NCI-H446 treated with DMSO at 0.1 percent for 48 hours (cell line): ENCODE data around the gene C2orf81.

ENCODE experiments used
- DNase-seq: peaks from one replicate; lab custom pipeline; 2025; lab: John Stamatoyannopoulos, UW

C2orf81 gene

GRCh38 chr2:74390606-74391005, 30.8 kb downstream of the C2orf81 start:
- no peak for DNase-seq

GRCh38 chr2:74387346-74387745, 34.1 kb downstream of the C2orf81 start:
- no peak for DNase-seq

GRCh38 chr2:74385396-74385795, 36.0 kb downstream of the C2orf81 start:
- DNase-seq = no peak

GRCh38 chr2:74384051-74384450, 37.4 kb downstream of the C2orf81 start:
- no peak for DNase-seq

GRCh38 chr2:74383254-74383653, 38.2 kb downstream of the C2orf81 start:
- DNase-seq = no peak

GRCh38 chr2:74381751-74382150, 39.7 kb downstream of the C2orf81 start:
- peak; percentile 19 for DNase-seq

- DNase-seq = no peak
Measured at GRCh38 chr2:74379851-74380789, 41.3 kb downstream of the C2orf81 start, which contains the start of gene DCTN1. DCTN1 (minus strand) TSS chr2:74380311; CDS start chr2:74380037, 274 bp downstream.

- DNase-seq = no peak
Measured at GRCh38 chr2:74378007-74378406, 43.4 kb downstream of the C2orf81 start.

- no peak for DNase-seq
Measured at GRCh38 chr2:74375838-74376237, 45.6 kb downstream of the C2orf81 start.

GRCh38 chr2:74374509-74375205, 46.8 kb downstream of the C2orf81 start:
- no peak for DNase-seq

GRCh38 chr2:74373985-74374384, 47.4 kb downstream of the C2orf81 start:
- no peak for DNase-seq

- DNase-seq = no peak
Measured at GRCh38 chr2:74373221-74373676, 48.2 kb downstream of the C2orf81 start.

- DNase-seq = no peak
Measured at GRCh38 chr2:74372674-74373073, 48.7 kb downstream of the C2orf81 start.

- DNase-seq = no peak
Measured at GRCh38 chr2:74371421-74371820, 50.0 kb downstream of the C2orf81 start.

GRCh38 chr2:74369976-74370375, 51.4 kb downstream of the C2orf81 start:
- DNase-seq = no peak

GRCh38 chr2:74368499-74368898, 52.9 kb downstream of the C2orf81 start:
- DNase-seq = no peak

GRCh38 chr2:74367789-74368188, 53.6 kb downstream of the C2orf81 start:
- DNase-seq = no peak

- no peak for DNase-seq
Measured at GRCh38 chr2:74366036-74366435, 55.4 kb downstream of the C2orf81 start.

- DNase-seq = no peak
Measured at GRCh38 chr2:74364533-74365505, 56.6 kb downstream of the C2orf81 start.
